ENCODE results near the gene PTPRC.

PTPRC gene

DNA sequence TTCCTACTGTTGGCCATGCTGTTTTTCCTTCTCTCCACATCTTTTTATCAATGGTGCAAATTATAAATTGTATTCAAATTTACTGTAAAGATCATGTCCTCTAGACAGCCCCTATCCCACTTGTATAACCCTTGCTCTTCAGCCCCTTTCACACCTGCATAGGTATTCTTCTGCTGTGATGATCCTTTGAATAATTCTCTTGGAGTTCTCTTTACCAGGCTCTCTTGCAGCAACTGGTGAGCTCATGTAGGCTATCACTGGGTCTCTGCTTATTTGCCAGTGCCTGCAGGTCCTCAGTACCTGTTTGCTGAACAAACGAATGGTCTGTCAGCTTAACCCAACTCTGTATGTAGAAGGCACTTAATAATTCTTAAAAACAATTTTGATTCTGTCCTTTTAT is 8.2 kb downstream of the PTPRC start:
- no peak for DNase-seq (ENCODE audit: low spot score)

DNA sequence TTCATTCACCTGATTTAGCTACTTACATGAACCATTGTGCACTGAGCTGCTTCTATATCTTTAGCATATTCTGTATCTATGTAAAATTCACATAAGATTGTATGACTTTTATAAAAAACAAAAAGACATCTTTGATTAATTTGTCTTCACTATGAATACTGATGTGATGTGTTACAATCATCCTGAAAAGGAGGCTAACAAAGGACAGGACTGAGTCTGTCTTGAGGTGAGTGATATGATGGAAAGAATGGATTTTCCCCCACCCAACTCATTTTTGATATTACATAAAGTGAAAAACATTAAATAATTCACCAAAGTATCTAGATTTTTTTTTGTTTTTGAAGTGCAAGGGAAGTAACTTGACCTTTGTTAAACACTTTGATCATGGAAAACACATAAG is 9.8 kb downstream of the PTPRC start:
- DNase-seq (ENCODE audit: low spot score), result no peak

DNA sequence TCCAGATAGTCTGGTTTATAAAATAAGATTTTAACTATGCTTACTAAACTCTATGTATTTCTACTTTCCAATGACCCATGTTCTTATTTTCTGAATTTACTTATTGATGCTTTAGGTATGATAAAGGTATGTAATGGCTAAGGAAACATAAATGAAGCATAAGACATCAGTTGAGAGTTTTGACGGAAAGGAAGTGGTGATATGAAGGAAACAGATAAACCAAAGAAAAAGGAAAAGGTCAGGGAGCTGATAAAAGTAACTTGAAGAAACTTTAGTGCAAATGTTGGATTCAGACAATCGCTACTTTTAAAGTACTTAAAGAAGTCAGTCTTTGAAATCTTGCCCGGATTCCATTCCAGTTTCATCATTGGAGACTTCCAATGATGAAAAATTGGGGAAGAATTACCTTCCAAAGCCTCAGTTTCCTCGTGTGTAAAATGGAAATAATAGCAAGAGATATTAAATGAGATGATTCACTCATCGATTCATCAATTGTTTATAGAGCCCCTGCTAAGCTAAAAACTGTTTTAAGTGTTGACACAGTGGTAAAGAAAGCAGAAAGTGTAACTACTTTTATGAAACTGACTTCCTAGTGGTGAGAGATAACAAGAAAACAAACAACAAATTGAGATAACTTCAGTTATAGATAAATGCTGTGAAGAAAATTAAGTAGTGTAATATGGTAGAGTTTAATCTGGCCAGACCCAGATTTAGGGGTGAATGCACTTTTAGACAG is 10.6 kb downstream of the PTPRC start:
- DNase-seq (ENCODE audit: low spot score), result no peak

- DNase-seq (ENCODE audit: low spot score), result no peak
Measured at GRCh38 chr1:198649968-198650338, 11.1 kb downstream of the PTPRC start.

DNA sequence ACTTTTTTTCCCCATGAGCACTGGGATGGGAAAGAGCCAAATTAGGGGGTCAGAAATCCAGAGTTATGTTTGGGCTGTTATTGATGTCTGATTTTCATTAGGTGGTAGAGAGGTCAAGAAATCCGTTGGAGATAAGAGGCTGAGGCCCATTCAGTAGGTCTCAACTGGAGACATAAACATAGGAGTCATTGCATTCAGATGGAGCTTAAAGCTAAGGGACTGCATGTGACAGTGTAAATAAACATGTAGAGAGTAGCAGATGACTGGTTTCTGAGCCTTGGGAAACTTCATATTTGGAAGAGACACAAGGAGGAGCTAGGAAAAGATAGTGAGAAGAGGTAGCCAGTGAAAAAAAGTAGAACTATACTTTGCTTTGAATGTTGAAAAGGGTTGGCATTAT is 11.7 kb downstream of the PTPRC start:
- DNase-seq (ENCODE audit: low spot score), result no peak

GRCh38 chr1:198651650-198652400 is 13.0 kb downstream of the PTPRC start:
- DNase-seq (ENCODE audit: low spot score), result no peak

- DNase-seq (ENCODE audit: low spot score), result no peak
Measured at GRCh38 chr1:198653808-198654413, 15.1 kb downstream of the PTPRC start.

DNA sequence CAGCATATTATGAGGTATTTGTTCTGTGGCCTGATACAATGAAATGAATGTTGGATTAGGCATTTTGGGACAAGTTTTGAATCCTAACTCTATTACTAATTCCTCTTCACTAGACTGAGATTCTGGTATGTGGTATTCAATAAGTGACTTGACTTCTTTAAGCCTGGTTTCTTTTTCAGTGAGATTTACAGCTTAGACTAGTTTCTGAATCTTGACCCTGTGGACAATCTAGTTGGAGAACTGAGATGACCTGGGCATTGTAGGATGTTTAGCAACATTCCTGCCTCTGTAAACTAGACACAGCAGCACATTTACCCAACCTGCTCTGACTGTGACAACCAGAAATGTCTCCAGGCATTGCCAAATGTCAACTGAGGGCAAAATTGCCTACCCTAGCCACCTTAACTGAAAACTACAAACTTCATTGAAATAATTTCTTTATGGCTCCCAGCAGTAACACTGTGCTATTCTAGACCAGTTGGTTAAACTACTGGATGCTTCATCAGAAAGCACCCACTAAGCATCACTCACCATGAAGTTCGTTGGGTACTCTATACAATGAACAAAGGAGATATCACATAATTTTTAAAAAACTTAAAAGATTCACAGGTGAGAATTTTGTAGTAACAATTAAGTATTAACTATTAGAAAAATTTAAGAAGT is 16.8 kb downstream of the PTPRC start:
- DNase-seq (ENCODE audit: low spot score), result no peak

GRCh38 chr1:198656500-198656932 is 17.7 kb downstream of the PTPRC start:
- peak; percentile 80 for DNase-seq (ENCODE audit: low spot score)

DNA sequence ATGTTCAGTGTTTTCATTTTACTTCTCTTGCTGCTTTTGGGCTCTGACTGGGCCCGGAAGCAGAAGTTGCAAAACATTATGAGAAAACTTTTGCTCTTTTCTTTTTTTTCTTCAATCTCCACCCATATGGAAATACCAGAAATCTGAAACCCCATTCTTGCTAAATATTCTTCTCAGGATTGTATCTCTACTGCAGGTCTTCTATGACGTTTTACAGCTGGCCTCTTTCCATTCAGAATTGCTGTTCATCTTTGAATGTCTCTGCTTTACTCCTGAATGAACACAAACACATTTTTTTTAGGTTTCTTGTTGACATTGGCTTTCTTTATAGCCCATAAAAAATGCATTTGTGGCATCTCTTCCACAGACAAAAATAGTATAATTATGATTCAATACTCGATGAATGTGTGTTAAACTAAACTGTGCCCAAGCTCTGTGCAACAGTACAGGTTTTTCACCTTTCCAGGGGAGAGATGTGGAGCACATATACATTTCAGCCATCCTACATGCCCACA is 18.8 kb downstream of the PTPRC start:
- peak; percentile 77 for DNase-seq (ENCODE audit: low spot score)

- DNase-seq (ENCODE audit: low spot score), result no peak
Measured at GRCh38 chr1:198660341-198661261, 21.8 kb downstream of the PTPRC start.

- no peak for DNase-seq (ENCODE audit: low spot score)
Measured at GRCh38 chr1:198662821-198663220, 24.0 kb downstream of the PTPRC start.

GRCh38 chr1:198664068-198664788 is 25.4 kb downstream of the PTPRC start:
- DNase-seq (ENCODE audit: low spot score), result no peak

GRCh38 chr1:198667186-198667585 is 28.3 kb downstream of the PTPRC start:
- DNase-seq (ENCODE audit: low spot score), result no peak

- no peak for DNase-seq (ENCODE audit: low spot score)
Measured at GRCh38 chr1:198667807-198668206, 29.0 kb downstream of the PTPRC start.

DNA sequence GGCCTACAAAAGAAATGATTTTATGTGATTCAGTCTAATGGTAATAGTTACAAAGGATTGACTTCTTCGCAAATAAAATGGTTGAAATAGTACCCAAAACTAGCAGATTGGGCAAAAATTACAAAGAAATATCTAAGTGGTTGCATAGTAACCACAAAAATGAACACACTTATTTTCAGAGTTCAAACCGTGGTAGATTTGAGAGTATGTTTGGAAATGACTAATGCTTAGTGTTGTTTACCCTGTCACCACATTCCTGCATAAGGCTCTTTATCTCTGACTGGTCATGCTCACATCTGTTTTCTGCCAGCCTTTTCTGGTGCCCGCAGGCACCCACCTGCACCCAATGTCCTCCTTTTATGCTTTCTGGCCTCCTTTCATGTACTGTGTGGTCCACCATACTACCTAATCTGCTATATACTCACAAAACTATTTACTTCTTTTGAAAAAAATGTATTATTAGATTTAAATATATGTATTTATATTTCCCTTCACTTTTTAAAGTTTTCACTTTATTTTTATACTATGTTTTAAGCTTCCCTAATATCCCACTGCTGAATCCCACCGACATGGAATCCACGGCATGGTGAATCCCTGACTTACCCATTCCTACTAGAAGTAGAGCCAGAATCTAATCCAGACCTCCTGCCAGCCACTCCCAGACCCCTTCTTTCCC is 30.3 kb downstream of the PTPRC start:
- DNase-seq (ENCODE audit: low spot score), result peak; percentile 81

GRCh38 chr1:198669771-198670170 is 30.9 kb downstream of the PTPRC start:
- no peak for DNase-seq (ENCODE audit: low spot score)

DNA sequence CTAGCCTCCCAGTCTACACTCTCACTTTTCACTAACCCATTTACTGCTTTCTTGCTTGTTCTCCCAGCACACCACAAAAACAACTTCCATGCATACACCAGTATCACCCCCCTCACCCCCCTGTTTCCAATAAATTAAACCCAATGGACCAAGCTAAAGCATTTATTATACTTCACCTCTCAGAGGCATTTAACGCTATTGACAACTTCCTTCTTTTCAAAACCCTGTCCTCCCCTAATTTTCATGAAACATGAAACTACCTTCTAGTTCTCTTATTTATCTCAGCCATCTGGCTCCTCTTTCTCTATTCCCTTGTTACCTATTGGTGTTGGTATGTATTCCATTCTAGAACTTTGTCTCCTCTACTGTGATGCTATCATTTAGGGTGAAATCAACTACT is 32.3 kb downstream of the PTPRC start:
- no peak for DNase-seq (ENCODE audit: low spot score)

- DNase-seq (ENCODE audit: low spot score), result no peak
Measured at GRCh38 chr1:198672124-198672523, 33.3 kb downstream of the PTPRC start.

DNA sequence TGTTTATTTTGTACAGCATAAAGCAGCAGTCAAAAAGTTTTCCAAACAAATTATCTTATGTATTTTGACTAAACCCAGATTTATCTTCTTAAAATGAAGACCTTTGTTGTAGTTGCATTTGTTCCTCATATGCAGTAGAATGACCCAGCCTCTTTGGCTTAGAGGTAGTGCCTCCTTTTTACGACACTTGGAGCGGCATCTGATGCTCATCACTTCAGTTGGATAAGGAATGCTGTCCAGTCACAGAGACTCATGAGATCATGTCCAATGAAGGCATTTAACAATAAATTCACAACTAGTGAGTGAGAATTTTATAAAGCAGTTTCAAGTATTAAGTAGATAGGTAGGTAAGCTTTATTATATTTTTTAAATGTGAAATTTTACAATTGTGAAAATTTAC is 35.2 kb downstream of the PTPRC start:
- no peak for DNase-seq (ENCODE audit: low spot score)

Data from CD4-positive, alpha-beta T cell treated with Interleukin-15 for 4 hours (primary cell).